ENCODE measurements around the gene DLG2. TPM values are rescaled to one million over a fixed set of nuclear protein-coding genes. Genes with fewer than 3 reads are reported as not detected.

Gene DLG2
- total and polyA plus RNA-seq, 2 of the 8 experiments (the other 6 are each of a cell fraction or from before 2014, with no cell fraction given) = 1.7 to 14.3 TPM

GRCh38 chr11:83840326-83840725, 1786.8 kb downstream of the DLG2 start:
- Histone ChIP-seq H3K4me1 (replicated peaks in 1 of 4; ENCODE audit: control insufficient read depth in 3 of 4, insufficient read depth in 4 of 4, low read length in 3 of 4) (peaks cover 0 to 3% (median under 1%) of the 10 kb centered on the region in 4 experiments; a peak in 2 of 7 replicates), H2BK15ac (ENCODE audit: low read length) (no peak overlapping the region), H3K27me3 (replicated peaks in 1 of 4; ENCODE audit: control insufficient read depth in 3 of 4, extremely low read depth in 1 of 4, insufficient read depth in 3 of 4, low read length in 3 of 4) (peaks cover 0 to 1% (median 0%) of the 10 kb centered on the region in 4 experiments; a peak in 1 of 7 replicates), H3K23ac (ENCODE audit: insufficient read length) (no peak overlapping the region), H2AK5ac (ENCODE audit: low read depth, low read length) (no peak overlapping the region), H4K8ac (ENCODE audit: extremely low read depth, insufficient read depth, low read length) (no peak overlapping the region), H4K91ac (replicated peaks; ENCODE audit: insufficient read length, low read length) (no peak overlapping the region), H3K79me1 (ENCODE audit: low read depth, low read length) (no peaks in the 10 kb centered on the region), H3K9me3 (ENCODE audit: insufficient read depth in 2 of 2, low read depth in 1 of 2, low read length in 1 of 2) (no peaks in the 10 kb centered on the region), H2BK20ac (ENCODE audit: low read length) (no peak overlapping the region), H3K79me2 (ENCODE audit: control insufficient read depth in 1 of 2, insufficient read depth in 2 of 2, low read length in 2 of 2) (no peaks in the 10 kb centered on the region), H3K18ac (ENCODE audit: extremely low read depth, low read length) (no peak overlapping the region), H4K20me1 (replicated peaks in 1 of 2; ENCODE audit: control insufficient read depth in 1 of 2, insufficient read depth in 2 of 2, low read length in 2 of 2) (no peaks in the 10 kb centered on the region), H2BK12ac (ENCODE audit: low read depth, low read length) (no peak overlapping the region), H3K4ac (replicated peaks; ENCODE audit: insufficient read length, low read depth, low read length) (no peak overlapping the region), H4K5ac (ENCODE audit: insufficient read length, low read depth, low read length) (no peak overlapping the region), H2BK5ac (ENCODE audit: low read depth, low read length) (no peak overlapping the region), H3K9ac (replicated peaks in 1 of 4; ENCODE audit: extremely low read depth in 1 of 4, low read depth in 3 of 4, low read length in 3 of 4) (no peak overlapping the region), H3K56ac (replicated peaks; ENCODE audit: insufficient read length, low read depth, low read length) (no peak overlapping the region), H2AFZ (ENCODE audit: low read length) (no peak overlapping the region), H3K27ac (ENCODE audit: low read depth, low read length) (no peak overlapping the region), H3K23me2 (ENCODE audit: low read depth, low read length) (no peaks in the 10 kb centered on the region), H3K4me3 (ENCODE audit: extremely low read depth in 1 of 4, insufficient read depth in 2 of 4, low read depth in 3 of 4, low read length in 4 of 4) (no peak overlapping the region), H3K14ac (ENCODE audit: insufficient read length) (no peak overlapping the region), H3K36me3 (ENCODE audit: control insufficient read depth in 2 of 4, insufficient read depth in 4 of 4, low read length in 3 of 4) (no peaks in the 10 kb centered on the region), H3K4me2 (ENCODE audit: insufficient read depth in 1 of 2, low read depth in 2 of 2, low read length in 2 of 2) (no peak overlapping the region), H2BK120ac (replicated peaks; ENCODE audit: low read depth, low read length) (no peak overlapping the region)
- TF ChIP-seq SIN3A (conservative IDR thresholded peaks at IDR 0.05 in 1 of 2, IDR thresholded peaks at IDR 0.05 in 1 of 2; ENCODE audit: low read depth in 1 of 2, low read length in 2 of 2) (no peak), BCL11A (IDR thresholded peaks at IDR 0.05; ENCODE audit: low read depth in 2 of 2, low read length in 2 of 2) (no peak), CBX8 (IDR thresholded peaks at IDR 0.05; ENCODE audit: borderline replicate concordance, low read depth, low read length) (no peak), CEBPB (IDR thresholded peaks at IDR 0.05; ENCODE audit: low read depth, low read length) (no peak), HDAC6 (IDR thresholded peaks at IDR 0.05; ENCODE audit: low read depth, low read length) (no peak), BRCA1 (IDR thresholded peaks at IDR 0.05; ENCODE audit: low read depth, low read length) (no peak), POLR2AphosphoS5 (IDR thresholded peaks at IDR 0.05; ENCODE audit: low read depth, low read length) (no peak), KDM5A (IDR thresholded peaks at IDR 0.05; ENCODE audit: low read length) (no peak)
- TF ChIP-seq, protein P1, sequence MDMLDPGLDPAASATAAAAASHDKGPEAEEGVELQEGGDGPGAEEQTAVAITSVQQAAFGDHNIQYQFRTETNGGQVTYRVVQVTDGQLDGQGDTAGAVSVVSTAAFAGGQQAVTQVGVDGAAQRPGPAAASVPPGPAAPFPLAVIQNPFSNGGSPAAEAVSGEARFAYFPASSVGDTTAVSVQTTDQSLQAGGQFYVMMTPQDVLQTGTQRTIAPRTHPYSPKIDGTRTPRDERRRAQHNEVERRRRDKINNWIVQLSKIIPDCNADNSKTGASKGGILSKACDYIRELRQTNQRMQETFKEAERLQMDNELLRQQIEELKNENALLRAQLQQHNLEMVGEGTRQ (IDR thresholded peaks at IDR 0.05; ENCODE audit: low read length) = no peak
- 94% methylated on average over 2 of the region's 2 CpGs; no CpG with 5 or more reads in 1 of the 2 experiments for WGBS, 2 experiments (ENCODE audit: extremely low coverage in 1 of 2, insufficient coverage in 1 of 2, insufficient read length in 1 of 2, insufficient replicate concordance in 2 of 2, low coverage in 1 of 2, low lambda C conversion rate in 2 of 2, missing lambda C conversion rate in 1 of 2)
- DNase-seq (ENCODE audit: low read depth in 1 of 2, low spot score in 2 of 2) (no peak), FAIRE-seq (no peak)
- ChIA-PET POLR2A (ENCODE audit: partially characterized antibody) (no interaction called here), CTCF (ENCODE audit: partially characterized antibody) (interaction anchor here (1.6 to 9.6 kb wide), 2 partner anchors 408 to 421 kb away, joined by 5 to 112 read pairs; no protein-coding TSS in a partner anchor)
